SKM-1 treated with dmso at 0.1 percent for 144 hours (cell line): ENCODE measurements around the gene ZNF385A.

Experiments
- DNase-seq: peaks from one replicate; lab custom pipeline; 2025; ENCODE audit not compliant: unreplicated experiment; lab: John Stamatoyannopoulos, UW

The ZNF385A gene

GRCh38 chr12:54393743-54394142, 9.2 kb upstream of the ZNF385A start:
- no peak for DNase-seq

DNA sequence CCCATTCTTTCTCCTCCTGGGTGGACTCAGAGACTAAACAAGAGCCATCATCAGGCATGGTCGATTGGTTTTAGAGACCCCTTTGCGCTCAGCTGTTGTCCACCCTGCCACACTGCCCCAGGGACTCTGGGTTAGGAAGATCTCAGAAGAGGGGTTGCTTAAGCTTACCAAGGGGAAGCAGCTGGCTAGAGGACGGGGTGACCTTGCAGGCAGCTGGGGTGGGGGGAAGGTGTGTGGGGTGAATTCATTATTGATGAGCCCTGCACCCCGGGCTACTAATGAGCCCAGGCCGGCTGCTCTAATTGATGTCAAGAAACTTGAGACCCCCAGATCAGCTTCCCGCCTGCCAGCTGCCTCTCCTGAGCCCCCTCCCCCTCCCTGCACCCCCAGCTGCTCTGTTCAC, 8.7 kb upstream of the ZNF385A start:
- no peak for DNase-seq

DNA sequence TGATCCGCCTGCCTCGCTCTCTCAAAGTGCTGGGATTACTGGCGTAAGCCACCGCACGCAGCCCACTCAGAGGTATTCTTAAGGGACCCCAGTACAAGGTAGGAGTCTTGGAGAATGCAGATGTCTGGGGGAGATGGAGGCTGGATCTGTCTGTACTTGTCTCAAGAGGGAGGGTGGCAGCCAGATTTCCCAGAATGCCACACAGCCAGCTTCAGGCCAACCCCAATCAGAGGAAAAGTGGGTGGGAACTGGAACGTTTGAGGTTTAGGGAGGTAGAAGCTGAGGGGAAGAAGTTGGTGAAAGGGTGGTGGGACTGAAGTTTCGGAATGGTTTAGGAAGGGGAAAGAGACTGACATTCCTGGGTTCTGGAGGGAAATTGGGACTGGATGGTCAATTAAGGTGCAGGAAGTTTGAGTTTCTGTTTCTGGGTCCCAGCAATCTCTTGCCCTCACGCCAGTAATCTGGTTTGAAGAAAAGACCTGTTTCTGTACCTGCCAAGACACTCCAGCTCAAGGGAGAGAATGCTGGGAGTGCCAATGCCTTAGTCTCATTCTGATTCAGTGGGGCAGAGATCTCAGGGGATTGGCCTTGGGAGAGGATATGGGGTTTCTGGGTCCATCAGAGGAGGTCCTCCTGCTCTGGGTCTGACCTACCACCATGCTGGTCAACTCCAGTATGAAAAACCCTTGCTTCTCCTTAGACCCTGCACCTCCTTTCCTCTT, 8.1 kb upstream of the ZNF385A start:
- DNase-seq, result no peak

DNA sequence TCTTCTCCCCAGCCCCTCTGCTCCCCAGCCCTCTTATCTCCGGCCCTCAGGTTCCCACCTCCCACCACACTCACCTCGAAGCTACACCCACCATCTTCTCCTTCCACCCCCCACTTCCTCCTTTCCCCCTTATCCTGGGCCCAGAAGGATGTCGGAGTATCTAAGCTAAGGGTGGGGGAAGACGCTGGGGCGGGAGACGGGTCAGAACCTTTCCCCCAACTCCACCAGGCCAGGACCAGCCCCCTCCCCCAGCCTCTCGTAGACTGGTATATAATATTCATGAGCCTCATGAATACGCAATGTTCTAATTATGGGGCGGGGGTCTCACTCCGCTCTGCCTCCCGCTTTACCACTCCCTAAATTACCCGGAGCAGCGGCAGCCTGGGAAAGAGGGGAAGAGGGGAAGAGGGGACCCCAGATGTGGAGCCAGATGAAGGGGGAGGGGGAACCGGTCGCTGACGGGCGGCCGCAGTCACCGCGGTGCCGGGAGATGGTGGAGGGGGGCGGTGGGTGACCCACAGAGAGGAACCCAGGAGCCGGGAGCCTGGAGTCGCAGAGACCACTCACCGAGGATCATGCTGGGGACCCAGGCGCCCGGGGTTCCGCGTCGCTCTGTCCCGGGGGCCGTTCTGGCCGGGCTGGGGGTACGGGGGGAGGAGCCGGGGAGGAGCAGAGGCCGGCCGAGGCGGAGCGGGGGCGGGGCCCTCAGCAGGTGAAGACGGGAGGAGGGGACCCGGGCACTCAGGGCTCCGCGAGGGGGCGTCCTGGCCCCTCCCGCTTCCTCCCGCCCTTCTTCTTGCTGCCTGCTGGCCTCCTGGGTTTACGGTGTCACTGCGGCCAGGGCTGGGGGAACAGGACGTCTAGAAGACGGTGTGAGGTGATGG, 6.4 kb upstream of the ZNF385A start:
- DNase-seq, result no peak

- DNase-seq, result no peak
These were observed 5.7 kb upstream of the ZNF385A start for GRCh38 chr12:54390176-54390667.

- no peak for DNase-seq
These were observed 5.2 kb upstream of the ZNF385A start for GRCh38 chr12:54389607-54390175.

DNA sequence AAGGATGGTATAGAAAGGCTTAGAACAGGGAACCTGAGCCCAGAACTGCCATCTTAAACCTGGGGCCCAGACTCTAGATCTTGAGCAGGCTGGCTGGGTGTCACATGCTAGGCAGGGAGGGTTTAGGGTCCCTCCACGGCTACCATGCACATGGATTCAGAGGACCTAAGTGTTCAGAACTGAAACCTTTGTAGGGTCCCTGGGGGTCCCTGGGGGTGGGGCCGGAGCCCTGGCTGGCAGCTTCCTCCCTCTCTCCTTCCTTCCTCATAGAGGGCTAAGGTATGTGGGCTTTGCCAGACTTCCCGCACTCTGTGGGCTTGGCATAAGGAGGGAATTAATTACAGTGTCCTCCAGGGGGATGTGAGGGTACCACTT, 4.6 kb upstream of the ZNF385A start:
- no peak for DNase-seq

- no peak for DNase-seq
These were observed 4.0 kb upstream of the ZNF385A start for GRCh38 chr12:54388237-54389133.

DNA sequence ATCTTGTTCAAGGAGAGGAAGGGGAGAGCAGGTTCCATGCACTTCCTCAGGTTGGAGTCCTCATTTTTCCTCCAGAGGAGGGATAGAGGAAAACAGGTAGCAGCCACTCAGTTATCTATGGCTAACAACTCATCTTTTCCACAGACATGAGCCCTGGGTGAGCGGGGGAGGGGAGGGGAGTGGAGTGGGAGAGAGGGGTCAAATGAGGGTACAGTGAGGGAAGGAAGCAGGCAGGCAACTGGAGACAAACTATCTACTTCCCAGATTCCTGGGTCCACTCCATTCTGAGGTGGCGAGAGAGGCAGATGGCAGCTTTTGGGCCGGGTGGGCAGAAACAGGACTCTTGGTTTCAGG, 2.6 kb upstream of the ZNF385A start:
- DNase-seq, result no peak

- DNase-seq, result no peak
These were observed 2.0 kb upstream of the ZNF385A start for GRCh38 chr12:54386403-54387113.

GRCh38 chr12:54385251-54385914, 850 bp upstream of the ZNF385A start:
- DNase-seq, result no peak

GRCh38 chr12:54383041-54383609, 1.4 kb downstream of the ZNF385A start:
- peak; percentile 61 for DNase-seq

DNA sequence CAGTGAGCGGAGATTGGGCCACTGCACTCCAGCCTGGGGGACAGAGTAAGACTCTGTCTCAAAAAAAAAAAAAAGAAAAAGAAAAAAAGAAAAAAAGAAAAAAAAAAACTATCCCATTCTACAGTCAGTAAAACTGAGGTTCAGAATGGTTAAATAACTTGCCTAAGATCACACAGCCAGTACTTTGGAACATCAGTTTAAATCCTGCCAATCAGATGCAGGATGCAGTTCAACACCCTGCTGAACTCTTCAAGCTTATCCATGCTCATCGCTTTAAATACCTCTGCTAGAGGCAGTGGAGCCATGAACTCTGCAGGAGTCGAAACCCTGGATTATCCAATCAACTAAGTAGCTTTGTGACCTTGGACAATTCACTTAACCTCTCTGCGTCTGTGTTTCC, 3.4 kb downstream of the ZNF385A start:
- no peak for DNase-seq

GRCh38 chr12:54379398-54380201, 4.9 kb downstream of the ZNF385A start:
- peak; percentile 44 for DNase-seq

DNA sequence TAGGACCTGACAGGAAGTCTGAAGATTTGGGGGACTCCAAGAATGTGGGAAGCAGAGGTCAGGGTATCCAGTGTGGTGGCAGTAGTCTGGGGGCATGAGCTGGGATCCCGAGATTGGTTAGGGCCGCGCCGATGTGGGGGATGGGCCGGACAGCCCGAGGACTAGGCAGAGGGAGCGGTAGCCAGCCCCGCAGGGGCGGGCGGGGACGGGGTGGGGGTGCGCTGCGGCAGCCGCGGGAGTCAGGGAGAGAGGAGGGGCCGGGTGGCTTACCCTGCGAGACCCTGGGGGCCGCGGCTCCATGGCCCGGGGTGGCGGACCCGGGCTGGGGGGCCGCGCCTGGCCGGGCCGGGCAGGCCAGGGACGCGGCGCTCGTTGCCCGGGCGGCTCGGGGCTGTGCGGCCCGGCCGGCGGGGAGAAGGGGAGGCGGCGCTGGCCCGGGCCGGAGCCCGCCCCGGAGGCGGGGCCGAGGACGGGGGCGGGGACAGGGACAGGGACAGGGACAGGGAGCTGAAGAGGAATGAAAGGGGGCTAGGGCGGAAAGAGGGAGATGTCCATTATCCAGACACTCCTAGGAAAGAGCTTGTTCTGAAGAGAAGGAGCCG, 5.6 kb downstream of the ZNF385A start:
- no peak for DNase-seq

DNA sequence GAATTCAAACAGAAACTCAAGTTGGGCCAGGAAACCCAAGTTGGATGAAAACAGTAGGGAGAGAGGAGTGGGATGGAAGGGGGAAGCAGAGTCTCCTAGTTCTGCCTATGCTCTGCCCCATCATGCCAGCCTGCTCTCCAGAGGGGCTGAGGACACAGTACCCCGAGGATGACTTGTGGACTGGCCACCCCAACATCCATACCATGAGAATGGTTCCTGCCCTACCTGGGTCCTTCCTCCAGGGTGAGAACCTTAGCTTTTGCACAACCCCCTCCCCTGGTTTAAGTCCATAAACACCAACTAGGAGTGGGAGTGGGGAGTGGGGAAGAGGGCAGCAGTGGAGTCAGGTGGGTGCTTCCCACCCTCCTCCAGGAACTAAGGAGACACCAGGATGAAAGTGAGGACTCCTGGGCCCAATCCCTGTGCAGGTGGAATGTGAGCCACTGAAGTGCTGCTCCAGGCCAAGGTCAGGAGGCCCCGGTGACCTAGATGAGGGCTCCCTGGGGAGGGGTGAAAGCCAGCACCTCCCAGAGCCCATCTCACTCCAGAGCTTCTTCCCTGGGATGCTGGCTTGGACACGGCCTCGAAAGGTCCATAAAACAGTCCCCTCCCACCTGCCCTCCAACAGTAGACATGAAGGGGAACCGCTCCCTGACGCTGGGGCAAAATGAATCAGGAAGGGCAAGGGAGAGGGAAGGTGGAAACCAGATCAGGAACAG, 6.6 kb downstream of the ZNF385A start:
- DNase-seq, result no peak

- no peak for DNase-seq
These were observed 7.5 kb downstream of the ZNF385A start for GRCh38 chr12:54377007-54377406.

GRCh38 chr12:54376596-54376995, 7.9 kb downstream of the ZNF385A start:
- DNase-seq, result no peak
